ENCODE measurements around the gene SMPDL3B. TPM values are rescaled to one million over a fixed set of nuclear protein-coding genes. Genes with fewer than 3 reads are reported as not detected.

Gene SMPDL3B
- total and polyA plus RNA-seq, 8 donors = 10.5 to 15.7 (median 13.9) TPM

DNA sequence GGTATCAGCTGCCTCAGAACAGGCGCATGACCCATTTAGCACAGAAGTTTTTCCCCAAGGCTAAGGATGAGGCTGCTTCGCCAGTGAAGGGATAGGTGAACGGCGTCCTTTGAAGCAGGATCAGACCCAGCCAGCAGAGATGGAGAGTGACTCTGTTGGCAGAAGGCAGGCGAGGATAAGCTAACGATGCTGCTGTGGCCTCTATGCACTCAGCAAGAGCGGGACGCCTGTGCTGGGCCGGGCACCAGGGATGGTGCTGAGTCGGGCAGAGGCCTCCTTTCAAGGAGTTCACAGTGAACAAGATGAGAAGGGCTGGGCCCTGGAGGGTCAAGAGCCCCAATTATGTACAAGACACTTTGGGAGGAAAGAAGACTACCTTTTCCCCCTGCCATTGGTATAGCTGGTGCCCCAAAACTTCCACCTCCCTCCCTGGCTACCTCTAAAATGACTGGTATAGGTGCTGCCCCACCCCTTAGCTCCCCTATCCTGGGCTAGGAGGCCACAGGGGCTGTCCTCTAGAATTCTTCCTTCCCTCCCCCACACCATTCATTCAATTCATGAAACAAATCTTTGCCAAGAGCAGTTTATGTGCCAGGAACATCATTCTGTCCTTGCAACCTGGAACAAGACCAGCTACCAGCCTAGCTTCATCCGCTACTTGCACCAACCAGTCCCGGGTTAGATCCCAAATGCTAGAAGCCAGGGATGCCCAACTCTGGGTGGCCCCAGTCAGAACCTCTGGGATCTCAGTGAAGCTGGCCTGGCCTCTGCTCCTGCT lies 32.5 kb downstream of the SMPDL3B start:
- DNase-seq (no peak), ATAC-seq (no peak)
- Histone ChIP-seq H3K36me3 (peaks cover 0 to 65% of the 10 kb centered on the region in 2 donors), H3K4me1 (peaks cover 0 to 3% of the 10 kb centered on the region in 2 donors), H3K9me3 (no peaks in the 10 kb centered on the region), H3K27me3 (no peaks in the 10 kb centered on the region), H3K27ac (no peak overlapping the region), H3K4me3 (no peak overlapping the region)
- intact Hi-C loops (cut with DNase I) = no loop called here
- TF ChIP-seq, protein P1, sequence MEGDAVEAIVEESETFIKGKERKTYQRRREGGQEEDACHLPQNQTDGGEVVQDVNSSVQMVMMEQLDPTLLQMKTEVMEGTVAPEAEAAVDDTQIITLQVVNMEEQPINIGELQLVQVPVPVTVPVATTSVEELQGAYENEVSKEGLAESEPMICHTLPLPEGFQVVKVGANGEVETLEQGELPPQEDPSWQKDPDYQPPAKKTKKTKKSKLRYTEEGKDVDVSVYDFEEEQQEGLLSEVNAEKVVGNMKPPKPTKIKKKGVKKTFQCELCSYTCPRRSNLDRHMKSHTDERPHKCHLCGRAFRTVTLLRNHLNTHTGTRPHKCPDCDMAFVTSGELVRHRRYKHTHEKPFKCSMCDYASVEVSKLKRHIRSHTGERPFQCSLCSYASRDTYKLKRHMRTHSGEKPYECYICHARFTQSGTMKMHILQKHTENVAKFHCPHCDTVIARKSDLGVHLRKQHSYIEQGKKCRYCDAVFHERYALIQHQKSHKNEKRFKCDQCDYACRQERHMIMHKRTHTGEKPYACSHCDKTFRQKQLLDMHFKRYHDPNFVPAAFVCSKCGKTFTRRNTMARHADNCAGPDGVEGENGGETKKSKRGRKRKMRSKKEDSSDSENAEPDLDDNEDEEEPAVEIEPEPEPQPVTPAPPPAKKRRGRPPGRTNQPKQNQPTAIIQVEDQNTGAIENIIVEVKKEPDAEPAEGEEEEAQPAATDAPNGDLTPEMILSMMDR (IDR thresholded peaks at IDR 0.05) = no peak

DNA sequence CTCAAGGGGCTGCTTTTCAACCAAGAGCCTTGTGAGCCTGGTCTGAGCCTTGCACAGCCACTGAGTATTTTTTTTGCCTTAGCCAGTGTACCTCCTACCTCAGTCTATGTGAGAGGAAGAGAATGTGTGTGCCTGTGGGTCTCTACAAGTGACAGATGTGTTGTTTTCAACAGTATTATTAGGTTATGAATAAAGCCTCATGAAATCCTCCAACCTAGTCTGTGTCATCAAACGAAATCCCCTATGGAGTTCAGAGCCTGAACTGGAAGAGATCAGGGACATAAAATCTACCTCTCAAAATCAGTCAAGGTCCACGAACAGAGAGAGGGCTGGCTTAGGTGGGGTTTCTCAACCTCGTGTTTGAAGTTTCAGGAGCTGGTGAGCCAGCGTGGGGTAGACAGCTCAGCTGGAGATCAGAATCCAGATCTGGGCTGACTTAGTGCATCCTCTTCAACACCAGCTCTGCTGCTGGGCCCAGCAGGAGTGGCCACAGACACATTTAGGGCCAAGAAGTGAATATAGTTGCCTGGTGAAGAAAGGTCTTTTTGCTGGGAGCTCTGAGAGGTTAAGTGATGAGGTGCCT lies 33.2 kb downstream of the SMPDL3B start:
- ATAC-seq (no peak), DNase-seq (no peak)
- no peak overlapping the region for H3K27ac ChIP-seq
- no peak overlapping the region for H3K4me3 ChIP-seq
- no peaks in the 10 kb centered on the region for H3K4me1 ChIP-seq
- no peaks in the 10 kb centered on the region for H3K27me3 ChIP-seq
- TF ChIP-seq, protein P1 (IDR thresholded peaks at IDR 0.05) = no peak
- intact Hi-C loops (cut with DNase I) = no loop called here
- no peaks in the 10 kb centered on the region for H3K9me3 ChIP-seq
- H3K36me3 ChIP-seq = peaks cover 0 to 72% of the 10 kb centered on the region in 2 donors

DNA sequence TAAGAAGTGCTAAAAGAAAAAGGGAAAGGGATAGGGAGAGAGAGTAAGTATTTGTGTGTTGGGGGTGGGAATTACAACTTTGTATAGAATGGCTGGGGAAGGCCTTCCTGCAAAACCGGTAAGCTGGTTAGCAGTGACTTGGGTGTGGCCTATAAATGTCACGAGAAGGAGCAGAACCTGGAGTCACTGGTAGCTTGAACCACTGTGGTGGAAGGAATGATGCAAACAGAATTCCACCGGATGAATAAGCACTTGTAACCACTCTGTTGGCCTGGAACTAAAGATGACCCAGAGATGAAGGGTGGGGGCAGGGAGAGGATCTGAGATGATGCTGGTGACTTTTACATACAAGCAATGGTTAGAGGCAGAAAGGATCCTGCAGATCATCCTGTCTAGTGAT lies 33.9 kb downstream of the SMPDL3B start:
- Histone ChIP-seq H3K4me3 (no peak overlapping the region), H3K27ac (no peak overlapping the region), H3K27me3 (no peaks in the 10 kb centered on the region), H3K36me3 (peaks cover 0 to 72% of the 10 kb centered on the region in 2 donors), H3K9me3 (no peaks in the 10 kb centered on the region), H3K4me1 (no peaks in the 10 kb centered on the region)
- ATAC-seq (peak; percentile 48), DNase-seq (no peak)
- TF ChIP-seq, protein P1 (IDR thresholded peaks at IDR 0.05) = no peak
- intact Hi-C loops (cut with DNase I) = no loop called here

DNA sequence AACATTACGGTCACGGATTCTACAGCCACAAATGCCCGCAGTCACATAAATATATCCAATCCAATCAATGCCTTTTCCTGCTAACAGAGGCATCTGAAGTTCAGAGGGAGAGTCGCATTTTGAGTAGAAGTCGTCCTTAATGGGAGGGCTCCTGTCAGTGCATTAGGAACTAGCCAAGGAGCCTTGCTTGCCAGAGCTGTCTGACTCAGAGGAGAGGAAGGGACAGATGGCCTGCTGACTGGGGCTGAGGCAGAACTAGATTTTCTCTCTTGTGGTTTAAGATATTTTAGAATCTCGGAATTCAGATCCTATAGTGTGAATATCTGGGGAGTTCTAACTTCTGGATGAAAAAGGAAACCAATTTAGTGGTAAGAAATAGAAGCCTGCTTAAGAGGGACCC lies 35.6 kb downstream of the SMPDL3B start:
- Histone ChIP-seq H3K36me3 (peaks cover 0 to 71% of the 10 kb centered on the region in 2 donors), H3K4me1 (no peaks in the 10 kb centered on the region)

GRCh38 chr1:27971674-27972073 lies 36.9 kb downstream of the SMPDL3B start:
- intact Hi-C loops (cut with DNase I) = no loop called here
- H3K9me3 ChIP-seq = no peaks in the 10 kb centered on the region
- ATAC-seq (no peak), DNase-seq (no peak)
- H3K4me1 ChIP-seq = no peaks in the 10 kb centered on the region
- TF ChIP-seq, protein P1 (IDR thresholded peaks at IDR 0.05) = no peak
- no peaks in the 10 kb centered on the region for H3K27me3 ChIP-seq
- peaks cover 0 to 71% of the 10 kb centered on the region in 2 donors for H3K36me3 ChIP-seq
- no peak overlapping the region for H3K27ac ChIP-seq
- no peak overlapping the region for H3K4me3 ChIP-seq

More for the DNA sequence above, 35.6 kb downstream of the SMPDL3B start:
- peak in 1 of 4 donors; percentile 49 for DNase-seq
- H3K27ac ChIP-seq = peak overlapping the region; percentile 23 to 53
- intact Hi-C loops (cut with DNase I) = no loop called here
- ATAC-seq = peak; percentile 25
- TF ChIP-seq, protein P1 (IDR thresholded peaks at IDR 0.05) = no peak
- H3K4me3 ChIP-seq = no peak overlapping the region
- no peaks in the 10 kb centered on the region for H3K27me3 ChIP-seq
- no peaks in the 10 kb centered on the region for H3K9me3 ChIP-seq

All from left lung (tissue), 10 donors.